ENCODE data around the gene ATP10D. TPM values are rescaled to one million over a fixed set of nuclear protein-coding genes. Genes with fewer than 3 reads are reported as not detected.

Gene ATP10D
- total RNA-seq, 4 donors from 2014 or later: 28.6 to 41.0 (median 34.6) TPM

- DNase-seq (ENCODE audit: low spot score in 2 of 2): no peak
- Histone ChIP-seq H3K36me3 (no peaks in the 10 kb centered on the region), H3K4me3 (no peak overlapping the region), H3K27ac (no peak overlapping the region), H3K27me3 (no peaks in the 10 kb centered on the region), H3K4me1 (peaks cover 15% of the 10 kb centered on the region), H3K9me3 (no peaks in the 10 kb centered on the region)
- 79% methylated on average over 3 of the region's 3 CpGs for WGBS
- TF ChIP-seq CTCF (IDR thresholded peaks at IDR 0.05) (no peak), EP300 (IDR thresholded peaks at IDR 0.05) (no peak), POLR2AphosphoS5 (IDR thresholded peaks at IDR 0.05) (no peak), POLR2A (IDR thresholded peaks at IDR 0.05) (no peak)
Observed at GRCh38 chr4:47469951-47470350, 15.1 kb upstream of the ATP10D start.

DNA sequence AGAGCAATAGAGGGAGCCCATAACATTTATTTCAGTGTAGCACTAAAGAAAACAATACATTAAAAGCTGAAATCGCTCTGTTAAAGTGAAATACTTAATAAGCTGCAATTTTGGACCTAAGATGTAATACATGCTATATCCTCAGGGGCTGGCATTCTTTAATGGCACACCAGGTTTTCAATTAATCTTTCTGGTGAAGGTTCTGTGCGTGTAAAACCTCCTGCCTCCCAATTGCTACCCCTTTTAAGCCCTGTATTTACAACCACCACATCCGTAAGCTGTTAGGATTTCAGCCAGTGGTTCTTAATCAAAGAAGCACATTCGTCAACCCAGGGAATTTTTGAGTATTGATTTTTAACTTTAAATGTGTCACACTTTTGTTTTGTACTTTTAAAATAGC, 14.0 kb upstream of the ATP10D start:
- H3K4me1 ChIP-seq: peaks cover 15% of the 10 kb centered on the region
- no peaks in the 10 kb centered on the region for H3K27me3 ChIP-seq
- no peak overlapping the region for H3K27ac ChIP-seq
- no peaks in the 10 kb centered on the region for H3K9me3 ChIP-seq
- H3K4me3 ChIP-seq: no peak overlapping the region
- TF ChIP-seq POLR2AphosphoS5 (IDR thresholded peaks at IDR 0.05) (no peak), CTCF (IDR thresholded peaks at IDR 0.05) (no peak), EP300 (IDR thresholded peaks at IDR 0.05) (no peak), POLR2A (IDR thresholded peaks at IDR 0.05) (no peak)
- no peak for DNase-seq (ENCODE audit: low spot score in 2 of 2)
- 33% methylated on average over 4 of the region's 4 CpGs for WGBS
- H3K36me3 ChIP-seq: no peaks in the 10 kb centered on the region

GRCh38 chr4:47471591-47471990, 13.5 kb upstream of the ATP10D start:
- Histone ChIP-seq H3K27me3 (no peaks in the 10 kb centered on the region), H3K9me3 (no peaks in the 10 kb centered on the region), H3K27ac (no peak overlapping the region), H3K4me3 (no peak overlapping the region), H3K4me1 (peaks cover 15% of the 10 kb centered on the region), H3K36me3 (no peaks in the 10 kb centered on the region)
- no peak for DNase-seq (ENCODE audit: low spot score in 2 of 2)
- WGBS: 81% methylated on average over 2 of the region's 2 CpGs
- TF ChIP-seq CTCF (IDR thresholded peaks at IDR 0.05): no peak
- no peak for TF ChIP-seq EP300 (IDR thresholded peaks at IDR 0.05)
- TF ChIP-seq POLR2A (IDR thresholded peaks at IDR 0.05): no peak
- TF ChIP-seq POLR2AphosphoS5 (IDR thresholded peaks at IDR 0.05): no peak

GRCh38 chr4:47473141-47473750, 11.8 kb upstream of the ATP10D start:
- Histone ChIP-seq H3K27me3 (no peaks in the 10 kb centered on the region), H3K36me3 (no peaks in the 10 kb centered on the region), H3K4me3 (no peak overlapping the region), H3K27ac (no peak overlapping the region), H3K4me1 (peaks cover 15% of the 10 kb centered on the region), H3K9me3 (no peaks in the 10 kb centered on the region)
- DNase-seq (ENCODE audit: low spot score in 2 of 2): no peak
- WGBS: 79% methylated on average over 3 of the region's 3 CpGs
- TF ChIP-seq POLR2AphosphoS5 (IDR thresholded peaks at IDR 0.05): no peak
- no peak for TF ChIP-seq EP300 (IDR thresholded peaks at IDR 0.05)
- TF ChIP-seq CTCF (IDR thresholded peaks at IDR 0.05): no peak

DNA sequence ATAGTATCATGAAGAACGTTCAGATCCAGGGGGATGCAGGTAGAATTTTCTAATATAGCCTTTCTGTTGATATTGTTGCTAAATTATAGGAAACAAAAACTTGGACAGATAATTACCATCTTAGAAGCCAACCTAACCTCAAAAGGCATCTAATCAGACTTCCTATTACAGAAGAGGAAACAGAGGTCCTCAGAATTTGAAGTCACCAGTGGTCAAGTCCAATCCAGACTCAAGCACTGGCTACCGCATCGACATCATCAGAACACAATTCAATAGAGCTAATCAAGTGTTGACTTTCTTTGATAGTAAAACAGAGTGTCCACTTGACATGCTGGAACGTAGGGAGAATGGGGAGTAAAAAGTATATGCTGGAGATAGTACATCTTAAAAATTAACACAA, 10.3 kb upstream of the ATP10D start:
- Histone ChIP-seq H3K27ac (no peak overlapping the region), H3K4me3 (no peak overlapping the region), H3K4me1 (peaks cover 15% of the 10 kb centered on the region), H3K36me3 (no peaks in the 10 kb centered on the region), H3K27me3 (no peaks in the 10 kb centered on the region), H3K9me3 (no peaks in the 10 kb centered on the region)
- WGBS: 86% methylated on average over 4 of the region's 4 CpGs
- TF ChIP-seq EP300 (IDR thresholded peaks at IDR 0.05) (no peak), CTCF (IDR thresholded peaks at IDR 0.05) (no peak), POLR2A (IDR thresholded peaks at IDR 0.05) (no peak)
- DNase-seq (ENCODE audit: low spot score in 2 of 2): no peak
